Ramos (cell line): Measurements from ENCODE around the gene SGPP2.

Experiments
- in situ Hi-C: fragments of 300-500 bp; cut with MboI; formaldehyde crosslinking; loops from one replicate; pipeline ENCODE4 v1.14.3; 2022; ENCODE audit warnings: low sequenced_read_pairs; ENCODE audit not compliant: unreplicated experiment

SGPP2 gene

GRCh38 chr2:222459983-222460382 lies 35.6 kb downstream of the SGPP2 start:
- in situ Hi-C loops = no loop called here

DNA sequence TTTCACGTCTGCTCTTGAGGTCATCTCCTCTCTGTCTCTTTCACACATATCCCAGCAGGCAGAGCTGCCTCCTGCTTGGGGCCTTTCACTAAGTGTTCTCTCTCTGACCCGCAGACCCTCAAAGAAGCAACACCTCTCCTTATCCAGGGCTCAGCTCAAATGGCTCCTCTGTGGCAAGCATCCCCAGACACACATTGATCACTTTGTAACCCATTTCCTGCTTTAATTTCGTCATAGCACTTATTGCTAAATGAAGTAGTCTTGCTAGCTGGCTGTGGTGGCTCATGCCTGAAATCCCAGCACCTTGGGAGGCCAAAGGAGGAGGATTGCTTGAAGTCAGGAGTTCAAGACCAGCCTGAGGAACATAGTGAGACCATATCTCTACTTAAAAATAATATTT lies 41.4 kb downstream of the SGPP2 start:
- in situ Hi-C loops = no loop called here

GRCh38 chr2:222468346-222468745 lies 44.0 kb downstream of the SGPP2 start:
- in situ Hi-C loops = no loop called here

GRCh38 chr2:222470802-222471468 lies 46.6 kb downstream of the SGPP2 start:
- in situ Hi-C loops = no loop called here

DNA sequence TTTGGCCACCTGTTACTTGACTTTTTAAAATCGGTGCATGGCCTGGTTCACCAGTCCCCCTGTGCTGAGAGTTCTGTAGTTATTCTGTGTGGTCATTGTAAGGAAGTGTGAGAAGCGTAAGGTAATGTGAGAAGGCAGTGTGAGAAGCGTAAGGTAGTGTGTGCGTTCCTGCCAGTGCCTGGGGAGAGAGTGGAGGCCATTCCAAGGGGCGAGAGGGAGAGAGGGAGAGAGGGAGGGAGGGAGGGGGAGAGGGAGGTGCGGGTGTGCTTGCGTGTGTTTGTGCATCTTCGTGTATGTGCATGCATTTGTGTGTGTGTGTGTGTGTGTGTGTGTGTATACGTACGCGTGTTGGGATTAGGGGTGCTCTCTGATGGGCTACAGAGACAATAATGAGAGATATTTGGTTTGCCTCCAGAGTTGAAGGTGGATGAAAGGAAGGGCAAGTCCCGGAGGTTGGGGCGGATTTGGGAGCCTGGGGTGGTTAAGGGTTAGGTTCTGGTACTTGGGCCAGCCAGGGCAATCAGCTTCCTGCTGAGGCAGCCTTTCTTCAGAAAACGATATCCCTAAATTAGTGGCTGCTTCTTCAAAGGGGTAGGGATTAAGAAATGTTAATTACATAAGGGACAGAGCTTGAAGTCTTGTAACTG lies 53.7 kb downstream of the SGPP2 start:
- in situ Hi-C loops = no loop called here

DNA sequence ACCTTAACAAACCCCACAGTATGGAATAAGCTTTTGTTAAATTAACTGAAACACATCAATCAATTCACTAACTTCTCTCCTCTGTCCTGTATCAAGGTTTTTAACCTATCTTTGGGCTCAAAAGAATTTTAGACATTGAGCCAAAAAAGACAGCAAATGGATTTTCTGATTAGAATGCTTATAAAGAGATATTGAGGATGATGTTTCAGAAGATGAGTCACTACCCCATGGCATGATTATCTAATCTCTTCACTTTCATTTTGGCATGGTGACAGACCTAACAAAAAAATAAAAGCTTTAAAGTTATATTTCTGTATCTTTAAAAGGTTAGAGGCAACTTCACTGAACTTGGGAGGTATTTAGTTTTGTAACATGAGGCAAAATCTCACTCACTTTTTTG lies 55.5 kb downstream of the SGPP2 start:
- in situ Hi-C loops = no loop called here

GRCh38 chr2:222480497-222480896 lies 56.2 kb downstream of the SGPP2 start:
- in situ Hi-C loops = no loop called here

- in situ Hi-C loops = no loop called here
Observed at GRCh38 chr2:222481941-222482340, 57.6 kb downstream of the SGPP2 start.

DNA sequence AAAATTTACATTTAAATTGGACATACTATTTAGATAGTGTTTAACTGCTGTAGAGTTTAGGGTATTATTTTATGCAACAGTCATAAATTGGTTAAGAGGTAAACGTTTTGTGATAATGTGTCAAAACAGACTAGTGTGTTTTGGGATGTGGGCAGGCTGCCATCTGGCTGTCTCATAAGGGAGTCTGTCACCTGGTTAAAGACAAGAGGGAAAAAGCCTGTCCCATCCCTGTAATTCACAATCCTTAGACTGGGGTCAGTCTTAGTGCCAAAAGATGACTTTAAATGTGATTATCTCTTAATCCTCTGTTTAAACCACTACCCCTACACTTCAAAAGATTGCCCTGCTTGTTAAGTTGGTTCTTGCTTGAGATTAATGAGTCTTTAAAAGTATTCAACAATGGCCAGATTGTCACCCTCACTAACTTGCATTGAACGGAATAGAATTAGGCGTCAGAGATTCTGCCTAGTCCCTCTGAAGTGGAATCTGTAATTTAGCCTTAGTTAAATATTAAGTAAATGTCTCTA lies 59.2 kb downstream of the SGPP2 start:
- in situ Hi-C loops = no loop called here

DNA sequence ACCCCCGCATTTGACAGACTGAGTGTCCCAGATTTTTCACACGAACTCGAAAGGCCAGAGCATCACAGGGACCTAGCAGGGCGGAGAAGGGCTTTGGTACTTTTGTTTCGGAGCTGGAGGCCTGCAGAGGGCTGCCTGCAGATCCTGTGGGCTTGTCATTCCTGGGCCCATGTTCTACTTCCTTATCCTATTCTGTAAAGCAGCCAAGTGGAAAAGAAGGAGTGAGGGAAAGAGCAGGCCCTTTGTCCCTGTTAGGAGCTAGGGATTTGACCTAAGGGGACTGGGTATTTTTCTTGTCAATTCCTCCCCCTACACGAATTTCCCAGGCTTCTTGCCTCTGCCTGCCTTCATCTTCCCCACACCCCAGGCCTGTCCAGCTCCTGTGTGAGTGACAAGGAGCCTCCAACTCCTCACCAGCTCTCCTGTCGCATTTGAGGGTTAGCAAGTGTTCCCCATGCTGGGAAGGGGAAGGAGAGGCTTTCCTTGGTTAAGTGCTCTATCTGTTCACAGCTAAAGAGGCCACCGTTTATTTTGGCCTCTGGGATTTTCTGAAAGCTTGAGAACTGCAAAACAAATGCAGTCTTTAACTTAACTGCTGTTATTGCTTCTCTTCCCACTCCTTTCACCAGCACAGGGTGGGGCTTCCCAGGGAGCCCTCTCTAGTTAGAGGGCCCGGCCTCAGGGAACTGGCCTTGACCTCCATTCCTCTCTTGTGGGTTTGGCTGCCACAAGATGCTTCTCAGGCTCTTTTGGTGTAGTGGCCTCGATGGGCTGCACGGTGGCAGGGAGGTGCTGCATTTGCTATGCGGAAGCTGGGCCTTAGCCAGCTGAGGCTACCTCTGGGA lies 61.2 kb downstream of the SGPP2 start:
- in situ Hi-C loops = no loop called here

- in situ Hi-C loops = no loop called here
Observed at GRCh38 chr2:222490131-222490530, 65.8 kb downstream of the SGPP2 start.

DNA sequence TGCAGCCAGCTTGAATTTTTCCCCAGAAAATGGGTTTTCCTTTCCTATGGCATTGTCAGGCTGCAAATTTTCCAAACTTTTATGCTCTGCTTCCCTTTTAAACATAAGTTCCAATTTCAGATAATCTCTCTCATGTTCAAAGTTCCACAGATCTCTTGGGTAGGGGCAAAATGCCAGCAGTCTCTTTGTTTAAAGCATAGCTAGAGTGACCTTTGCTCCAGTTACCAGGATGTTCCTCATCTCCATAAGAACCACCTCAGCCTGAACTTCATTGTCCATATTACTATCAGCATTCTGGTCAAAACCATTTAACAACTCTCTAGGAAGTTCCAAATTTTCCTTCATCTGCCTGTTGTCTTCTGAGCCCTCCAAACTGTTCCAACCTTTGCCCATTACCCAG lies 68.3 kb downstream of the SGPP2 start:
- in situ Hi-C loops = no loop called here

DNA sequence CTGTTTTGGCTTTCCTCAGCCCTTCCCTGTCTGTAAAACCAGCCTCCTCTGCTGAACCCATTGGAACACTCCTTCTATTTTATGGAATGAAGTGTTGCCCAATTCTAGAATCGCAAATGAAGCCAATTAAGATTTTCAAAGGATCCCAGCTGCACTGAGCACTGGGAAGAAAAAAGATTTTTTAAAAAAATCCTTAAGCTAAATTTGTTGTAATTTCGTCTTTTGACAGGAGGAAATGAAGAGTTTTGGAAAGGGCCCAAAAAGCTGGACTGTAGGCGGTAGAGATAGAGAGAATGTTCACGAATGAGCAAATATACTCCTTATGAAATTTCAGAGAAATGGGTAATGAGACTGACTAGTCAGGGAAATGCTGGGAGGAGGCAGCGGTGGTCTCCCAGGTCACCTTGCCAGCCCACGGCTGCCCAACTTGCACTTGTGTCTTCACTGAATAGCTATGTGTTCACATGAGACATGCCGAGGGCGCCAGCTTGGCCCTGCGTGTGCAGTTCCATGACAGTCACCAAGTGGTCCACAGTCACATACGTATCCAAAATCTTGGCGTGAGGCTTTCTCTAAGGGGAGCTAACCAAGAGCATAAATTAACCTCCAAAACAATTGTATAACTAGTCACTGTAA lies 69.9 kb downstream of the SGPP2 start:
- in situ Hi-C loops = no loop called here

- in situ Hi-C loops = no loop called here
Observed at GRCh38 chr2:222495388-222495787, 71.0 kb downstream of the SGPP2 start.

- in situ Hi-C loops = no loop called here
Observed at GRCh38 chr2:222499226-222499625, 74.9 kb downstream of the SGPP2 start.

DNA sequence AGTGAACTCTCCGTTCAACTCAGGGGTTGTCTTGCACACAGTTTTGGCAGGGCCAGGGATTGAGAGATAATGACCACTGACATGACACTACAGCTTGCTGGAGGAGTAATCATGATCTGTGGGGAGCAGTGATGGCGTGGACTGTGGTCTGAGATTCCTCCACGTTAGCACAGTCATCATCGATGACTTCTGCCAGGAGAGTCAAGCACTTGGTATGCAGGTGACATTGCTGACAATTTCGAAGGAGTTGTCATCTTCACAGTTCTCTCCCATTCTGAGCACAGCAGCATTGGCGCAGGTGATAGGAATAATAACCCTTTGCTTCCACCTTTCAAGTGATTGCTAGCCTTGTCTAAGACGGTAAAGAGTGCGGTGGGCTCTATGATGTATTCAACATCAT lies 79.8 kb downstream of the SGPP2 start:
- in situ Hi-C loops = no loop called here

DNA sequence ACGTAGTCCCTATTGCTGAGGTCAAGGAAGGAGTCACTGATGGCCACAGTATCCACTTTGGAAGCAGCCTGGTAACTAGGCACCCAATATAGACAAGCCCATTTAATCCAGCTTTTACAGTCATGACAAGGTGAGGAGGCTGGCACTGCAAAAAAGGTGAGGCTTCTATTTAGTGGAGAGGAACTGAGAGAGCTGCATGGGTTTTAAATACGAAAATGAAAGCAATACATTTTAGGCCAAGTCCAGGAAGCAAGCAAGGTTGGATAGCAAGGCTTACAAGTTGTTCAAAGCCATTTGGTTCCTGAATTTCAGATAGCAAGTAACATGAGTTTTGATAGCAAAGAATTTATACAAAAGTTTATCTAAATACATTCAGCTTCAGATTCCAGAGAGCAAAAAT lies 80.4 kb downstream of the SGPP2 start:
- in situ Hi-C loops = no loop called here

DNA sequence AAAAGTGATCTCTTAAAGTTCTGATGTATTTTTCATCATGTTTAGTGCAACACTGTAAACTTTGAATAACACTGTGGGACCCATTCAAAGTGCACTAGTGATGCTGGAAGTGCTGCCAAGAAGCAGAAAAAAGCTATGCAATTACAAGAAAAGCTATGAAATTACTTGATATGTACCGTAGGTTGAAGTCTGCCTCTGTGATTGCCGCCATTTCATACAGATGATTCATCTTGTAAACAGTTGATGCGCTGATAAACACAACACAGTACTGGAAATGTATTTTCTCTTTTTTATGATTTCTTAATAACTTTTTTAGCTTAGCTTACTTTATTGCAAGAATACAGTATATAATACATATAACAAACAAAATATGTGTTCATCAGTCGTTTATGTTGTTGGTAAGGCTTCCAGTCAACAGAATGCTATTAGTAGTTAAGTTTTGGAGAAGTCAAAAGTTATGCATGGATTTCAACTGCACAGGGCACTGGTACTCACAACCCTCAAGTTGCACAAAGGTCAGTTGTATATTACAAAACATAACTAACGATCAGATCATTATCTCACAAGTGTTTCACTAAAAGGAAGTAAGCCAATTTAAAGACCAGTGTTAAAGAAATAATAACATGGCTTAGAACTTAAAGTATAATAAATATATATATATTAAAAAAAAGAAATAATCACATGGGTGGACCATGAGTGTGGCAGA lies 82.0 kb downstream of the SGPP2 start:
- in situ Hi-C loops = no loop called here

DNA sequence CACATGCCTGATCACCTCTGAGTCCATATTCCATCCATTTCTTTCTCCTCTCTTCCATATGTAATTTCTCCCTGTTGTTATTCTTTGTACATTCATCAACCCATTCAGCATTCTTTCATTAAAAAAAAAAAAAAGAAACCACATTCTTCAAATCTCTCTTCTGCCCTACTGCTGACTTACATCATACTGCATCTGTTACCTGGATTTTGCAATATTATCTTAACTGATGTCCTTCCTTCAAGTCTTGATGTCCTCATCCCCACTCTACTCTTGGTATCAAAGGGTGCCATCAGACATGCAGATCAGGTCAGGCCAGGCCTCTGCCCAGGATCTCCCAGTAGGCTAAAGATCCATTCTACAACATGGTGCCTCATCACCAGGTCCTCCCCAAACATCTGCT lies 90.6 kb downstream of the SGPP2 start:
- in situ Hi-C loops = no loop called here
